H7 (cell line): ENCODE data around the gene RCE1. TPM values are rescaled to one million over a fixed set of nuclear protein-coding genes. Genes with fewer than 3 reads are reported as not detected.

Experiments
- DNase-seq: peaks from one replicate; pipeline ENCODE4 v3.0.0; 2012
- H3K27me3 ChIP-seq: 2 replicates; pipeline ENCODE4 v1.6.0; 2011; ENCODE audit warnings: mild to moderate bottlenecking, low read length; ENCODE audit not compliant: control insufficient read depth, insufficient read depth
- H3K36me3 ChIP-seq: replicated peaks from 2 replicates; pipeline ENCODE4 v1.5.1; 2011; ENCODE audit warnings: low read length; ENCODE audit not compliant: control insufficient read depth, insufficient read depth
- H3K4me3 ChIP-seq: 2 replicates; pipeline ENCODE4 v1.5.1; 2011; ENCODE audit warnings: low read depth, mild to moderate bottlenecking, control low read depth, low read length, moderate library complexity; ENCODE audit not compliant: insufficient read depth
- total RNA-seq: library from RNA; depleted of rRNA; stranded (reverse); fragments of >200 nt; shearing (Covaris generic); gene quantifications from 2 replicates; pipeline ENCODE4 v1.2.3, GENCODE V29; 2014

Gene RCE1
- total RNA-seq, 1 experiment from 2014 or later = 43.1 TPM

GRCh38 chr11:66858186-66858938 lies 15.1 kb downstream of the RCE1 start:
- H3K4me3 ChIP-seq = no peak overlapping the region
- no peaks in the 10 kb centered on the region for H3K27me3 ChIP-seq
- no peak for DNase-seq
- H3K36me3 ChIP-seq = no peaks in the 10 kb centered on the region

DNA sequence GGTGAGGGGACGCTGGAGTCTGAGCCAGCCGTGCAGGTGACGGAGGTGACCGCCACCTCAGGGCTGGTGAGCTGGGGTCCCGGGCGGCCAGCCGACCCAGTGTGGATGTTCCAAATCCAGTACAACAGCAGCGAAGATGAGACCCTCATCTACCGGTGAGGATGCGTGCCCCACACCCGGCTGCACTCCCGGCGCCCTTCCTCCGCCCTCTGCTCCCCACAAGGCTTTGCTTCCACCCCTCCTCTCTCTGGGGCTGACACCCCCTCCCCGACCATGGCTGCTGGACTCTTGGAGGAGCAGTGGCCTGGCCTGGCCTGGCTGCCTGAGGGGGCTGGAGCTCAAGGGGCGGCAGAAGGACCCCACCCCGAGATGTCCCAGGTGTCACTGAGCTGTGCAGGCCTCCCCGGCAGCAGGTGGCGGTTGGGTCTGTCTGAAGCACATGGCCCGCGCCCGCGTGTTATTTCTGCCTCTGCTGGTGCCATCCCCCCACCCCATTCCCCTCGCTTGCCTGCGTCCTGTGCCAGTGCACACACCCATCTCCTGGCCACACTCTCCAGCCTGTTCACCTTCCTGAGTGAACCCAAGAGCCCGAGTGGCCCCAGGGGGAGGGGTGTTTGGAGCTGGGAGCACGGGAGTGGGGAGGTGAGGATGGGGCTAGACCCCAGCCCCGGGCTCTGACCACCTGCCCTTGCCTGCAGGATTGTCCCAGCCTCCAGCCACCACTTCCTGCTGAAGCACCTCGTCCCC lies 15.9 kb downstream of the RCE1 start:
- DNase-seq = no peak

GRCh38 chr11:66859686-66860448 lies 16.6 kb downstream of the RCE1 start:
- H3K36me3 ChIP-seq = no peaks in the 10 kb centered on the region
- no peaks in the 10 kb centered on the region for H3K27me3 ChIP-seq
- no peak for DNase-seq
- H3K4me3 ChIP-seq = no peak overlapping the region

More for the DNA sequence above, 15.9 kb downstream of the RCE1 start:
- Histone ChIP-seq H3K36me3 (no peaks in the 10 kb centered on the region), H3K4me3 (no peak overlapping the region), H3K27me3 (no peaks in the 10 kb centered on the region)

GRCh38 chr11:66860449-66860831 lies 17.2 kb downstream of the RCE1 start:
- Histone ChIP-seq H3K4me3 (no peak overlapping the region), H3K27me3 (no peaks in the 10 kb centered on the region), H3K36me3 (no peaks in the 10 kb centered on the region)
- peak; percentile 77 for DNase-seq

- Histone ChIP-seq H3K27me3 (no peaks in the 10 kb centered on the region), H3K4me3 (no peak overlapping the region), H3K36me3 (no peaks in the 10 kb centered on the region)
- DNase-seq = peak; percentile 40
Observed at GRCh38 chr11:66861038-66861773, 18.0 kb downstream of the RCE1 start.

DNA sequence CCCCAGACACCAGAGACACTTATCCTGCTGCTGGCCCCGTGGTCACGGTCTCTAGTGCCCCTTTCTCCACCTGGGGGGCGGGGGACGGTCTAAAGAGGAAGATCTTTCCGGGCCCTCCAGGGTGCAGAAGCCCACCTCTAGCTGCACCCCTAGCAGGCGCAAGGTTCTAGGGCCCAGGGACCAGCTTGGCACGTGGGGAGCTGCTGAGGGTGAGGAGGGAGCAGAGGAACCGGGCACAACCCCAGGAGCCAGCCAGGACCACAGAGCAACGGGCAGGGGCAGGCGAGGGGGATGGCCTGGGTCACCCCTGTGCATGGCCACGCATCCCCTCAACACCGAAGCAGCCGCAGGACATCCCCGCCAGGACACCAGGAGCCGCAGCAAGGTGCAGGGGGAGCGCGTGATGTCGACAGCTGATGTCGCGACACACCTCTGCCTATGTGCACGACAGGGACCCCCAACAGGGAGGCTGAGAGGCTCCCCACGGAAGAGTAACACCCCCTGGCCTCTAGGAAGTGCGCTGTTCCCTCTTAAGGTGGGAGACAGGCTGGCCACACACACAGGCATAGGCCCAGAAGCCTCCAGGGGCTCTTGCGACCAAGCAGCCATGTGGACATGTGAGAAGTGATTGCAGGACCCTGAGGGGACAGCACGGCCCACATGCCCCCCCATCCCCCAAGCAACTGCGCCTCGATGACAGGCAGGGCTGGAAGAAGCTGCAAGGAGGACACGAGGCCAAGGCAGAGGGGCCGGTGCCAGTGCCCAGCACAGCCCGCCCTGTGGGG lies 18.7 kb downstream of the RCE1 start:
- no peaks in the 10 kb centered on the region for H3K27me3 ChIP-seq
- peak; percentile 40 for DNase-seq

GRCh38 chr11:66862559-66863037 lies 19.4 kb downstream of the RCE1 start:
- DNase-seq = peak; percentile 39
- H3K36me3 ChIP-seq = no peaks in the 10 kb centered on the region
- H3K27me3 ChIP-seq = no peaks in the 10 kb centered on the region
- H3K4me3 ChIP-seq = no peak overlapping the region

More for the DNA sequence above, 18.7 kb downstream of the RCE1 start:
- Histone ChIP-seq H3K36me3 (no peaks in the 10 kb centered on the region), H3K4me3 (no peak overlapping the region)

GRCh38 chr11:66863428-66864125 lies 20.3 kb downstream of the RCE1 start:
- no peaks in the 10 kb centered on the region for H3K27me3 ChIP-seq
- no peaks in the 10 kb centered on the region for H3K36me3 ChIP-seq
- DNase-seq = no peak
- no peak overlapping the region for H3K4me3 ChIP-seq

DNA sequence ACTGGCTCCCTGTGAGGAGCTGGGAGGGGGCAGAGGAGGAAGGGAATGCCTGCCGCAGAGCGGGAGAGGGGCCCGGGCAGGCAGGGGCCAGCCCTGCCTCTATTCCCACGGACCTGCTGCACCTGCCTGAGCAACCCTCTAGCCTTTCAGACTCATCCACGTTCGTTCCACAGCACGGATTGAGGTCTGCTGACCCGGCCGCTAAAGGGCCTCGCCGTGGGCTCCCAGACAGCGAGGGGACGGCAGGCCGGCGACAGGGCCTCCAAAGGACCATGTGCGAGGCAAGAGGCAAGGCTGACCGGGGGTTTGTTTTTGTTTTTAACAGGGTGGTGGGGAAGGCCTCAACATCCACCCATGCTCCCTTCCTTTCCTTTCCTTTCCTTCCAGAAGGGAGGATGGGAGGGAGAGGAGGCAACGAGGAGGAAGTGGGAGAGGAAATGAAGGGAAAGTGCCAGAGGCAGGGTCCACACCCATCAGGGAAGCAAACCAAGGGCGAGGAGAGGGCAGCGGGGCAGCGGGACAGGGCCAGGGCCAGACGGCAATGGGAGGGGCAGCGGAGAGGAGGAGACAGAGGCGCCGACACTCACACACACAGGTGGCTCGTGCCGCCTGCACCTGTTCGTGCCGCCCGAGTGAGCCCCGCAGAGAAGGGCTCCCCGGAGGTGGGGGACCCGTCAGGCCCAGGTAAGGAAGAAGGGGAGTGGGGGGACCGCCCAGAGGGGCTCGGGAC lies 21.1 kb downstream of the RCE1 start:
- peak; percentile 60 for DNase-seq
- Histone ChIP-seq H3K36me3 (no peaks in the 10 kb centered on the region), H3K4me3 (no peak overlapping the region), H3K27me3 (no peaks in the 10 kb centered on the region)

- H3K27me3 ChIP-seq = no peaks in the 10 kb centered on the region
- DNase-seq = peak; percentile 67
- H3K4me3 ChIP-seq = no peak overlapping the region
- no peaks in the 10 kb centered on the region for H3K36me3 ChIP-seq
Observed at GRCh38 chr11:66864924-66865697, 21.9 kb downstream of the RCE1 start.

DNA sequence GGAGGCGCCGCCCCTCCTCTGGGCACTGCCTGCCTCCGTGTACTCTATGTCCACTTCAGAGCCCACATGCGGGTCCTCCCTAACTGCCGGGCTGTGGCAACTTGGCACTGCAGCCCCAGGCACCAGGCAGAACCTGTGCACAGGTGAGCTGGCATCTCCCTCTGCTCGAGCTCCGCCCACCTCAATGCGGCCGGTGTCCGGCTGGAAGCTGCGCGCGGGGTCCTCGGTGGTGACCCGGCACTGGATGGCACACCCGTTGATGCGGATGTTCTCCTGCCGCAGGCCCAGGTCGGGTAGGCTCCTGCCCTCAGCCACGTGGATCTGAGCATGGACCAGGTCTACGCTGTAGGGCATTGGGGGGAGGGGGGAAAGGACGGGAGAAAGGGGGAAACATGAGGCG lies 22.8 kb downstream of the RCE1 start:
- no peak for DNase-seq
- Histone ChIP-seq H3K36me3 (no peaks in the 10 kb centered on the region), H3K4me3 (no peak overlapping the region), H3K27me3 (no peaks in the 10 kb centered on the region)

DNA sequence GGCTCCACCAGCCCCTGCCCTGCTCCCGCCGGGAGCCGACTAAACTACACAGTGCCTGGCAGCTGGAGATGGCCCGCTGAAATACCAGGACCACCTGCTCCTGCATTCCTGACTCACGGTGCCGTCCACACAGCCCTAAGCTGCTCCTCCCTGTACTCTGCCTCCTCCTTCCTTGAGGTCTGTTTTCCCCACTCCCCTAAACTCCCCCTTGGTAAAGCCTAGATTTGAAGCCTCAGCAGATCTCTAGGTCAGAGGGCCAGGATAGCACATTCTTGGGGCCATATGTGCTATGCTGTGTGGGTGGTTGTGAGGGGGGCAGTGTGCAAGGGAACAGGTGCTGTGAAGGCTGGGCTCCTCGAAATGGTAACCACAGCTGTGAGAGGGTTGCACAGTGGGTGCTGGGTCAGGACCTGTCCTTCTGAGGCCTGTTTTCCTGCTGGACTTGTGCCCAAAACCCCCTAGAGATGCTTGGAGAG lies 23.3 kb downstream of the RCE1 start:
- Histone ChIP-seq H3K4me3 (no peak overlapping the region), H3K36me3 (no peaks in the 10 kb centered on the region), H3K27me3 (no peaks in the 10 kb centered on the region)
- DNase-seq = no peak
